Trophoblast cell (in vitro differentiated cells and primary cell): Measurements from ENCODE around the gene ADSL.

Experiments used
- DNase-seq, 2 donors: peaks; one replicate each; pipeline ENCODE4 v3.0.0-alpha.2; 2016
- H2AFZ ChIP-seq: 2 replicates; pipeline ENCODE4 v1.6.1; 2013; ENCODE audit warnings: low read length, moderate library complexity, mild to moderate bottlenecking; ENCODE audit not compliant: insufficient read depth, poor library complexity
- H2AK5ac ChIP-seq: 2 replicates; pipeline ENCODE4 v1.6.1; 2013; ENCODE audit warnings: mild to moderate bottlenecking, low read length
- H2BK120ac ChIP-seq: 2 replicates; pipeline ENCODE4 v1.6.1; 2013; ENCODE audit warnings: low read length, mild to moderate bottlenecking, moderate library complexity; ENCODE audit not compliant: insufficient read depth, poor library complexity
- H2BK12ac ChIP-seq: 2 replicates; pipeline ENCODE4 v1.6.1; 2013; ENCODE audit warnings: mild to moderate bottlenecking, low read length, moderate library complexity
- H2BK5ac ChIP-seq: 2 replicates; pipeline ENCODE4 v1.6.1; 2013; ENCODE audit warnings: low read length, low read depth, moderate library complexity, mild to moderate bottlenecking; ENCODE audit not compliant: poor library complexity
- H3K14ac ChIP-seq: 2 replicates; pipeline ENCODE4 v1.6.1; 2013; ENCODE audit warnings: mild to moderate bottlenecking, low read length
- H3K18ac ChIP-seq: 2 replicates; pipeline ENCODE4 v1.6.1; 2013; ENCODE audit warnings: mild to moderate bottlenecking, low read length
- H3K23ac ChIP-seq: 2 replicates; pipeline ENCODE4 v1.6.1; 2013; ENCODE audit warnings: low read length
- H3K27ac ChIP-seq: 2 replicates; pipeline ENCODE4 v1.5.1; 2013; ENCODE audit warnings: low read depth, mild to moderate bottlenecking, inconsistent platforms, low read length, moderate library complexity
- H3K27me3 ChIP-seq: 2 replicates; pipeline ENCODE4 v1.6.1; 2013; ENCODE audit warnings: inconsistent platforms, mild to moderate bottlenecking, low read length, moderate library complexity; ENCODE audit not compliant: insufficient read depth
- H3K36me3 ChIP-seq, 2 experiments: 1 replicate in 1 of 2; 2 replicates in 1 of 2; pipeline ENCODE4 v1.6.1; 2013; ENCODE audit warnings: low read length in 2 of 2, mild to moderate bottlenecking in 2 of 2, moderate library complexity in 1 of 2; ENCODE audit not compliant: insufficient read depth in 2 of 2, control insufficient read depth in 1 of 2
- H3K4ac ChIP-seq: 2 replicates; pipeline ENCODE4 v1.6.1; 2013; ENCODE audit warnings: low read depth, mild to moderate bottlenecking, low read length, moderate library complexity
- H3K4me1 ChIP-seq, 2 experiments: 1 replicate in 1 of 2; 2 replicates in 1 of 2; pipeline ENCODE4 v1.6.1; 2013; ENCODE audit warnings: low read length in 2 of 2, mild to moderate bottlenecking in 2 of 2, moderate library complexity in 1 of 2; ENCODE audit not compliant: insufficient read depth in 2 of 2, control insufficient read depth in 1 of 2
- H3K4me2 ChIP-seq: 2 replicates; pipeline ENCODE4 v1.6.1; 2013; ENCODE audit warnings: inconsistent platforms, mild to moderate bottlenecking, low read length, moderate library complexity
- H3K4me3 ChIP-seq: 2 replicates; pipeline ENCODE4 v1.5.1; 2013; ENCODE audit warnings: mild to moderate bottlenecking, low read depth, low read length, inconsistent platforms
- H3K79me1 ChIP-seq: one replicate; pipeline ENCODE4 v1.6.1; 2013; ENCODE audit warnings: low read length
- H3K79me2 ChIP-seq: 2 replicates; pipeline ENCODE4 v1.6.1; 2013; ENCODE audit warnings: low read length, mild to moderate bottlenecking; ENCODE audit not compliant: control insufficient read depth, insufficient read depth, poor library complexity
- H3K9ac ChIP-seq: 2 replicates; pipeline ENCODE4 v1.6.1; 2013; ENCODE audit warnings: mild to moderate bottlenecking, low read length
- H3K9me3 ChIP-seq: 2 replicates; pipeline ENCODE4 v1.6.1; 2013; ENCODE audit warnings: low read depth, mild to moderate bottlenecking, control low read depth, inconsistent platforms, low read length; ENCODE audit not compliant: insufficient read depth
- H4K12ac ChIP-seq: 2 replicates; pipeline ENCODE4 v1.6.1; 2013; ENCODE audit warnings: low read depth, mild to moderate bottlenecking, low read length, moderate library complexity
- H4K8ac ChIP-seq: 2 replicates; pipeline ENCODE4 v1.6.1; 2013; ENCODE audit warnings: low read depth, mild to moderate bottlenecking, low read length, moderate library complexity
- H4K91ac ChIP-seq: one replicate; pipeline ENCODE4 v1.6.1; 2013; ENCODE audit warnings: low read depth, mild to moderate bottlenecking, low read length, moderate library complexity
- WGBS: extraction: QIAGEN DNeasy Blood & Tissue Kit; methylation state at CpG from one replicate; pipeline ENCODE4 v1.1.7; 2013; ENCODE audit warnings: missing lambda C conversion rate; ENCODE audit not compliant: insufficient read length, insufficient coverage; ENCODE audit errors: extremely low coverage; 5-methylcytosine and 5-hydroxymethylcytosine counted together

The ADSL gene

DNA sequence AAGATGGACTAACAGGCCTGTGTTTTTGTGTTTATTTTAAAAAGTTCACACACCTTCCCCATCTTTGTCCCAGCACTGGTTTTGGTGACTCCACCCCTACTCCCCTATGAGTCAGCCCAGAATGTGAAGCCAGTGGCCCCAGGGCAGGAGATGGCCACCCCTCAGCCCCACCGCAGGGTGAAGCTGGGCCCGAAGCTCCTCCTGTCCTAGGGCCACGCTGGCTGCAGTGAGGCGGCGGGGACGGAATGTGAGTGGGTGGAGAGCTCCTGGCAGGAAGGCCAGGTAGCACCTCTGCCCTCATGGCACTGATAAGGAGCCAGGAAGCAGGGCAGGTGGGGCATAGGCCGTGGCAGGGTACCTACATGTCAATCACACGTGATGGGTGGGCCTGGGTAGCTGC, 64.0 kb downstream of the ADSL start:
- Histone ChIP-seq H3K23ac (no peak overlapping the region), H2AK5ac (no peak overlapping the region), H2BK120ac (no peak overlapping the region), H2BK12ac (no peak overlapping the region), H3K9ac (no peak overlapping the region), H3K14ac (no peak overlapping the region), H4K12ac (no peak overlapping the region), H3K27me3 (no peaks in the 10 kb centered on the region), H2AFZ (no peak overlapping the region), H3K4ac (no peak overlapping the region), H3K79me1 (no peaks in the 10 kb centered on the region), H2BK5ac (no peak overlapping the region), H3K18ac (no peak overlapping the region), H3K27ac (no peak overlapping the region), H3K9me3 (peaks cover 4% of the 10 kb centered on the region), H3K4me1 (peaks cover 0 to 4% of the 10 kb centered on the region in 2 experiments), H4K8ac (no peak overlapping the region), H3K4me3 (no peak overlapping the region), H3K36me3 (peaks cover 71 to 72% of the 10 kb centered on the region in 2 experiments), H3K4me2 (no peak overlapping the region), H3K79me2 (no peaks in the 10 kb centered on the region), H4K91ac (no peak overlapping the region)
- WGBS, result no CpG with 5 or more reads among the region's 8 CpGs
- DNase-seq, result peak; percentile 58 to 63

DNA sequence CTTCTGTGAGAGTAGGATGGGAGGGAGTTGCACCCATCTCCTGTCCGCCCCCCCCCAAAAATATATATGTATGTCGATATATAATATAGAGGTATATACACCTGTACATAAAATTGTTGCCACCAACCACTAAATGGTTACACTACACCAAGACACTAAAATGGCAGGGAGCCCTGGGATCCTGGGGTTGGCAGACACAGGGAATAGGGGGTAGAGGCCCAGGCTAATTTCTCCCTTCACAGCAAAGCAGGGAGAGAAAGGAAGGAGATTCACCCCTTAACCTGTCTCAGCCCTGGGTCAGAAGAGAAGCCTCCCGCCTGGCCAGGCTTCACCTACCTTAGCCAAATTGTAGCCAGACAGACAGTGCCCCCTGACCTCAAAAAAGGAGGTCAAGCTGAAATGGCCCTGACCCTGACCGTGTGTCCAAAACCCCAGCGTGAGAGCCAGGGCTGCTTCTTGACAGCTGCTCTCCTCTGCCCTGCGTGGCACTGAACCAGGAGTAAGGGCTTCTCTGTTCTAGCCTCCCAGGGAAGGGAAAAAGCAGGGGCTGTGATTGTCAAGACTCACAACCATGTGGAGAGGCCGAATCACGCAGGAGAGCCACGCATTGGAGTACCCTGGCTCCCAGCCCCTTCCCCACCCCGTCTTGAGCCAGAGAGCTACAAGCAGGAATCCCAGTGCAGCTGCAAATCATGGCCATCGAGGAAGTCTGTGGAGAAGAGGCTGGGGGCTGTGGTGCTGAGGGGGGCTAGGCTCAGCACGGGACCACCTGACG, 64.6 kb downstream of the ADSL start:
- Histone ChIP-seq H2BK120ac (no peak overlapping the region), H3K9ac (no peak overlapping the region), H2AFZ (no peak overlapping the region), H3K79me1 (no peaks in the 10 kb centered on the region), H3K27me3 (no peaks in the 10 kb centered on the region), H3K4me1 (peaks cover 0 to 7% of the 10 kb centered on the region in 2 experiments), H2BK12ac (no peak overlapping the region), H3K4me3 (peak overlapping the region; percentile 9), H3K4ac (no peak overlapping the region), H3K18ac (no peak overlapping the region), H3K36me3 (peaks cover 71 to 72% of the 10 kb centered on the region in 2 experiments), H3K9me3 (peaks cover 4% of the 10 kb centered on the region), H3K23ac (no peak overlapping the region), H4K8ac (no peak overlapping the region), H3K4me2 (no peak overlapping the region), H3K79me2 (no peaks in the 10 kb centered on the region), H4K12ac (no peak overlapping the region), H3K14ac (no peak overlapping the region), H2AK5ac (no peak overlapping the region), H4K91ac (no peak overlapping the region), H3K27ac (no peak overlapping the region), H2BK5ac (no peak overlapping the region)
- no peak for DNase-seq
- no CpG with 5 or more reads among the region's 13 CpGs for WGBS

DNA sequence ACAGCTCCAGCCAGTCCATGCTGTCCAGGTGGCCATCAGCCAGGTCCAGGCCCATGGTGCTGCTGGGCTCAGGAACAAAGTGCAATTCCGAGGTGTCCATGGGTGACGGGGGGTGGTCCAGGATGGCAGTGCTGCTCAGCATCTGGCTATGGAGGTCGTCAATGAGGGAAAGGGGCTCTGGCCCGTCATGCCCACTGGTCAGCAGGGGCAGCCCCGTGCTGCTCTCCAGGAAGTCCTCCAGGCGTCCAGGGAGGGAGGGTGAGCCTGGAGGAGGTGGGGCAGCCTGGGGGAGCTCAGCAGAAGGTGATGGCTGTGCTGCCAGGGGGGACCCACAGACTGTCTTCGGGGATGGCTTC, 65.2 kb downstream of the ADSL start:
- Histone ChIP-seq H3K9ac (no peak overlapping the region), H3K79me1 (no peaks in the 10 kb centered on the region), H3K4me2 (no peak overlapping the region), H2AFZ (no peak overlapping the region), H2BK5ac (no peak overlapping the region), H2BK12ac (no peak overlapping the region), H3K9me3 (peaks cover 4% of the 10 kb centered on the region), H3K14ac (no peak overlapping the region), H3K27me3 (no peaks in the 10 kb centered on the region), H3K23ac (no peak overlapping the region), H2BK120ac (no peak overlapping the region), H3K27ac (no peak overlapping the region), H4K91ac (no peak overlapping the region), H3K18ac (no peak overlapping the region), H3K4me3 (peak overlapping the region; percentile 9), H3K36me3 (peaks cover 71 to 72% of the 10 kb centered on the region in 2 experiments), H2AK5ac (no peak overlapping the region), H3K79me2 (no peaks in the 10 kb centered on the region), H3K4ac (no peak overlapping the region), H4K8ac (no peak overlapping the region), H3K4me1 (peaks cover 0 to 8% of the 10 kb centered on the region in 2 experiments), H4K12ac (no peak overlapping the region)
- DNase-seq, result no peak
- WGBS, result no CpG with 5 or more reads among the region's 7 CpGs

DNA sequence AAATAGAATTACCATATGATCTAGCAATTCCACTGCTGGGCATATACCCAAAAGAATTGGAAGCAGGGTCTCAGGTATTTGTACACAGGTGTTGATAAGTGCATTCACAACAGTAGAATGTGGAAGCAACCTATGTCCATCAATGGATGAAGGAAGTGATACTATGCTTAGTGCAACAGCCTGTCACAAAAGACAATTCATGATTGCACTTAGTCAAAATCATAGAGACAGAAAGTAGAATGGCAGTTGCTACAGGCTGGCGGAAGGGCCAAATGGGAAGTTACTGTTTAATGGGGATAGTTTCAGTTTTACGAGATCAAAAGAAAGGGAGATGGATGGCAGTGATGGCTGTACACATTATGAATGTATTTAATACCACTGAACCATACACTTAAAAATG, 66.1 kb downstream of the ADSL start:
- Histone ChIP-seq H4K8ac (no peak overlapping the region), H3K18ac (no peak overlapping the region), H3K4me1 (peaks cover 0 to 8% of the 10 kb centered on the region in 2 experiments), H2AFZ (no peak overlapping the region), H3K4me2 (no peak overlapping the region), H3K4me3 (no peak overlapping the region), H3K27ac (no peak overlapping the region), H3K9ac (no peak overlapping the region), H3K4ac (no peak overlapping the region), H4K12ac (no peak overlapping the region), H3K23ac (no peak overlapping the region), H3K79me2 (no peaks in the 10 kb centered on the region), H3K14ac (no peak overlapping the region), H3K79me1 (no peaks in the 10 kb centered on the region), H3K36me3 (peaks cover 71% of the 10 kb centered on the region in 2 experiments), H3K27me3 (no peaks in the 10 kb centered on the region), H2BK12ac (no peak overlapping the region), H2AK5ac (no peak overlapping the region), H2BK5ac (no peak overlapping the region), H4K91ac (no peak overlapping the region), H3K9me3 (peaks cover 6% of the 10 kb centered on the region), H2BK120ac (no peak overlapping the region)
- no peak for DNase-seq
- no CpG with 5 or more reads among the region's 2 CpGs for WGBS
